HEK293 (cell line): ENCODE measurements around the gene PRKAG2.
A peak's percentile ranks its signal among the peaks of the same experiment; 100 is the strongest.

Source experiments
- CTCF ChIA-PET: fragments of 350-600 bp; formaldehyde crosslinking; extraction: SDS; loops from one replicate; lab custom pipeline; 2021; ENCODE audit warnings: antibody characterized with exemption; lab: Yijun Ruan, JAX
- POLR2A ChIA-PET: fragments of 300-600 bp; formaldehyde crosslinking; extraction: SDS; loops from one replicate; lab custom pipeline; 2020; ENCODE audit warnings: antibody characterized with exemption, inconsistent platforms; lab: Yijun Ruan, JAX
- H3K27ac ChIP-seq: fragments of 200-500 bp; sonication (Bioruptor generic); 2 replicates; pipeline ENCODE4 v1.5.1; 2014; ENCODE audit warnings: low read depth, low read length, control low read depth, inconsistent platforms; ENCODE audit errors: extremely low read depth
- H3K36me3 ChIP-seq, 2 experiments: fragments of 200-500 bp in 1 of 2; sonication (Bioruptor generic) in 1 of 2; 1 replicate in 1 of 2; 2 replicates in 1 of 2; pipeline ENCODE4 v1.5.1; 2014 to 2017; ENCODE audit warnings: inconsistent platforms in 2 of 2, low read length in 2 of 2; ENCODE audit not compliant: control insufficient read depth in 2 of 2, insufficient read depth in 1 of 2
- H3K4me1 ChIP-seq: fragments of 200-500 bp; sonication (Bioruptor generic); 2 replicates; pipeline ENCODE4 v1.5.1; 2014; ENCODE audit warnings: mild to moderate bottlenecking, low read length, inconsistent platforms; ENCODE audit not compliant: control insufficient read depth, insufficient read depth
- H3K4me3 ChIP-seq: 2 replicates; pipeline ENCODE4 v1.5.1; 2011; ENCODE audit warnings: low read depth, mild to moderate bottlenecking, control low read depth, low read length, moderate library complexity
- H3K9me3 ChIP-seq: fragments of 200-500 bp; sonication (Bioruptor generic); 2 replicates; pipeline ENCODE4 v1.5.1; 2014; ENCODE audit warnings: low read depth, low read length, inconsistent platforms; ENCODE audit not compliant: control insufficient read depth, insufficient read depth
- BCL11B ChIP-seq: fragments of 450-650 bp; formaldehyde crosslinking; IDR thresholded peaks from 2 replicates; pipeline ENCODE4 v1.5.1; 2016; ENCODE audit warnings: low read depth, missing biosample characterization, missing genetic modification characterization
- GLIS2 ChIP-seq: fragments of 450-650 bp; formaldehyde crosslinking; IDR thresholded peaks from 2 replicates; pipeline ENCODE4 v1.5.1; 2016; ENCODE audit warnings: missing biosample characterization, missing genetic modification characterization
- HOXD13 ChIP-seq: sonication (generic); formaldehyde crosslinking; IDR thresholded peaks from 2 replicates; pipeline ENCODE4 v1.8.0; 2022; ENCODE audit warnings: missing genetic modification reagents, borderline replicate concordance
- KLF7 ChIP-seq: fragments of 450-650 bp; formaldehyde crosslinking; IDR thresholded peaks from 2 replicates; pipeline ENCODE4 v1.5.1; 2016; ENCODE audit warnings: missing biosample characterization, missing genetic modification characterization, borderline replicate concordance
- PATZ1 ChIP-seq: fragments of 450-650 bp; formaldehyde crosslinking; IDR thresholded peaks from 2 replicates; pipeline ENCODE4 v1.5.1; 2016; ENCODE audit warnings: missing biosample characterization, missing genetic modification characterization
- PBX3 ChIP-seq: sonication (generic); formaldehyde crosslinking; IDR thresholded peaks from 2 replicates; pipeline ENCODE4 v1.8.1; 2022; ENCODE audit warnings: mild to moderate bottlenecking, moderate library complexity, missing genetic modification reagents
- PRDM1 ChIP-seq: fragments of 450-650 bp; formaldehyde crosslinking; IDR thresholded peaks from 2 replicates; pipeline ENCODE4; 2016; ENCODE audit warnings: missing biosample characterization, missing genetic modification characterization
- REPIN1 ChIP-seq: fragments of 450-650 bp; formaldehyde crosslinking; IDR thresholded peaks from 2 replicates; pipeline ENCODE4 v1.5.1; 2017; ENCODE audit warnings: missing biosample characterization, missing genetic modification characterization, low read depth
- SETDB1 ChIP-seq: IDR thresholded peaks from one replicate; pipeline ENCODE4 v1.6.1; 2017; ENCODE audit warnings: mild to moderate bottlenecking, low read length, moderate library complexity, mixed read lengths; ENCODE audit not compliant: insufficient read length
- ZBTB10 ChIP-seq: fragments of 450-650 bp; formaldehyde crosslinking; IDR thresholded peaks from 2 replicates; pipeline ENCODE4 v1.5.1; 2016; ENCODE audit warnings: missing biosample characterization, missing genetic modification characterization
- ZBTB20 ChIP-seq: fragments of 450-650 bp; formaldehyde crosslinking; IDR thresholded peaks from 2 replicates; pipeline ENCODE4 v1.5.1; 2016; ENCODE audit warnings: missing biosample characterization, missing genetic modification characterization
- ZBTB8A ChIP-seq: fragments of 450-650 bp; formaldehyde crosslinking; IDR thresholded peaks from 2 replicates; pipeline ENCODE4 v1.5.1; 2016; ENCODE audit warnings: missing biosample characterization, missing genetic modification characterization
- ZEB2 ChIP-seq: fragments of 450-650 bp; formaldehyde crosslinking; IDR thresholded peaks from 2 replicates; pipeline ENCODE4 v1.5.1; 2016; ENCODE audit warnings: missing biosample characterization, missing genetic modification characterization
- ZNF121 ChIP-seq: fragments of 450-650 bp; formaldehyde crosslinking; IDR thresholded peaks from 2 replicates; pipeline ENCODE4 v1.5.1; 2016; ENCODE audit warnings: missing biosample characterization, missing genetic modification characterization
- ZNF2 ChIP-seq: fragments of 450-650 bp; formaldehyde crosslinking; IDR thresholded peaks from 2 replicates; pipeline ENCODE4 v1.5.1; 2016; ENCODE audit warnings: missing biosample characterization, missing genetic modification characterization
- ZNF211 ChIP-seq: fragments of 450-650 bp; formaldehyde crosslinking; IDR thresholded peaks from 2 replicates; pipeline ENCODE4 v1.5.1; 2016; ENCODE audit warnings: low read depth, missing biosample characterization, missing genetic modification characterization
- ZNF221 ChIP-seq: fragments of 450-650 bp; formaldehyde crosslinking; IDR thresholded peaks from 2 replicates; pipeline ENCODE4 v1.5.1; 2017; ENCODE audit warnings: missing biosample characterization, missing genetic modification characterization, borderline replicate concordance
- ZNF223 ChIP-seq: fragments of 450-650 bp; formaldehyde crosslinking; IDR thresholded peaks from 2 replicates; pipeline ENCODE4 v1.5.1; 2016; ENCODE audit warnings: missing biosample characterization, missing genetic modification characterization
- ZNF248 ChIP-seq: fragments of 450-650 bp; formaldehyde crosslinking; IDR thresholded peaks from 2 replicates; pipeline ENCODE4 v1.5.1; 2017; ENCODE audit warnings: missing biosample characterization, missing genetic modification characterization
- ZNF350 ChIP-seq: fragments of 450-650 bp; formaldehyde crosslinking; IDR thresholded peaks from 2 replicates; pipeline ENCODE4 v1.5.0; 2017; ENCODE audit warnings: missing biosample characterization, mild to moderate bottlenecking, missing genetic modification characterization
- ZNF426 ChIP-seq: fragments of 450-650 bp; formaldehyde crosslinking; IDR thresholded peaks from 2 replicates; pipeline ENCODE4 v1.5.1; 2017; ENCODE audit warnings: missing biosample characterization, missing genetic modification characterization, mild to moderate bottlenecking, inconsistent platforms, moderate library complexity
- ZNF433 ChIP-seq: fragments of 450-650 bp; formaldehyde crosslinking; IDR thresholded peaks from 2 replicates; pipeline ENCODE4 v1.5.1; 2016; ENCODE audit warnings: missing biosample characterization, missing genetic modification characterization, low read depth
- ZNF48 ChIP-seq: fragments of 450-650 bp; formaldehyde crosslinking; IDR thresholded peaks from 2 replicates; pipeline ENCODE4 v1.5.1; 2016; ENCODE audit warnings: missing biosample characterization, missing genetic modification characterization
- ZNF549 ChIP-seq: fragments of 450-650 bp; IDR thresholded peaks from 2 replicates; pipeline ENCODE4 v1.5.1; 2018; ENCODE audit warnings: missing biosample characterization, missing genetic modification characterization, mild to moderate bottlenecking, inconsistent platforms, moderate library complexity
- ZNF580 ChIP-seq: fragments of 450-650 bp; formaldehyde crosslinking; IDR thresholded peaks from 2 replicates; pipeline ENCODE4 v1.5.1; 2016; ENCODE audit warnings: missing biosample characterization, missing genetic modification characterization
- ZNF76 ChIP-seq: fragments of 450-650 bp; formaldehyde crosslinking; IDR thresholded peaks from 2 replicates; pipeline ENCODE4; 2016; ENCODE audit warnings: low read depth, missing biosample characterization, missing genetic modification characterization, borderline replicate concordance
- ZNF768 ChIP-seq: fragments of 450-650 bp; formaldehyde crosslinking; IDR thresholded peaks from 2 replicates; pipeline ENCODE4 v1.5.1; 2018; ENCODE audit warnings: missing biosample characterization, mild to moderate bottlenecking, missing genetic modification characterization

The PRKAG2 gene

GRCh38 chr7:151630851-151631569 is 245.9 kb downstream of the PRKAG2 start (continued):
- TF ChIP-seq ZBTB10 (tag by site-specific recombination) = no peak
- TF ChIP-seq ZNF426 (tag by site-specific recombination) = no peak
- TF ChIP-seq KLF7 (tag by site-specific recombination) = no peak
- no peak for TF ChIP-seq ZNF549 (tag by site-specific recombination)
- no peak for TF ChIP-seq ZNF223 (tag by site-specific recombination)
- no peak for TF ChIP-seq ZBTB20 (tag by site-specific recombination)
- no peak for TF ChIP-seq ZNF121 (tag by site-specific recombination)
- TF ChIP-seq PRDM1 (tag by site-specific recombination) = peak; percentile 67; the same call in 1 of the 2 replicates
- TF ChIP-seq ZNF76 (tag by site-specific recombination) = no peak
- TF ChIP-seq ZNF433 (tag by site-specific recombination) = no peak
- no peak for TF ChIP-seq GLIS2 (tag by site-specific recombination)
- TF ChIP-seq ZNF768 = no peak
- TF ChIP-seq ZNF48 (tag by site-specific recombination) = no peak
- TF ChIP-seq ZNF2 = 0 out of 2 replicates have a peak, but pooled peaks have one; percentile 21
- no peak for TF ChIP-seq REPIN1 (tag by site-specific recombination)
- TF ChIP-seq ZNF211 = no peak
- 0 out of 2 replicates have a peak, but pooled peaks have one; percentile 29 for TF ChIP-seq ZEB2 (tag by site-specific recombination)

GRCh38 chr7:151630358-151630757 is 246.6 kb downstream of the PRKAG2 start:
- Histone ChIP-seq H3K4me3 (peak overlapping the region; percentile 67; the same call in 1 of the 2 replicates), H3K36me3 (no peaks in the 10 kb centered on the region), H3K27ac (no peak overlapping the region), H3K4me1 (0 out of 2 replicates have a peak, but pooled peaks cover 4% of the 10 kb centered on the region), H3K9me3 (no peaks in the 10 kb centered on the region)
- TF ChIP-seq ZNF221 (tag by site-specific recombination) = no peak
- TF ChIP-seq ZNF768 = peak; percentile 93
- TF ChIP-seq ZNF580 (tag by site-specific recombination) = 0 out of 2 replicates have a peak, but pooled peaks have one; percentile 23
- ChIA-PET CTCF (interaction anchor here (0.6 to 2.3 kb wide), 12 partner anchors 9 to 262 kb away, joined by 3 to 10 read pairs (median 4); no protein-coding TSS in a partner anchor), POLR2A (interaction anchor here (1.3 kb wide), 1 partner anchor 106 kb away, joined by 3 read pairs; no protein-coding TSS in a partner anchor)

GRCh38 chr7:151629713-151630272 is 247.1 kb downstream of the PRKAG2 start:
- ChIA-PET CTCF (interaction anchor here (0.6 to 2.3 kb wide), 7 partner anchors 9 to 152 kb away, joined by 3 to 10 read pairs (median 5); no protein-coding TSS in a partner anchor), POLR2A (no interaction called here)
- H3K4me1 ChIP-seq = 0 out of 2 replicates have a peak, but pooled peaks cover 4% of the 10 kb centered on the region
- no peak for TF ChIP-seq ZBTB8A
- TF ChIP-seq PATZ1 (tag by site-specific recombination) = no peak
- TF ChIP-seq ZNF248 = no peak
- no peak for TF ChIP-seq ZNF350 (tag by site-specific recombination)
- TF ChIP-seq HOXD13 (CRISPR knock-in tag) = no peak
- TF ChIP-seq BCL11B (tag by site-specific recombination) = no peak
- TF ChIP-seq PBX3 (CRISPR knock-in tag) = no peak
- TF ChIP-seq SETDB1 = no peak
- TF ChIP-seq, all 188 proteins: peak for 0
- Histone ChIP-seq H3K9me3 (no peaks in the 10 kb centered on the region), H3K27ac (no peak overlapping the region), H3K4me3 (no peak overlapping the region), H3K36me3 (no peaks in the 10 kb centered on the region)
